Stimulated activated naive CD4-positive, alpha-beta T cell treated with Interleukin-2 at 50 U/mL for 16 hours (primary cell): ENCODE measurements around the gene TRIM26.
"Not testable (repeated sequence)": the region's sequence is repeated elsewhere in the genome, so short reads cannot be mapped to it uniquely, and the experiment has no call there.

Source experiments
- DNase-seq: peaks from one replicate; lab custom pipeline; 2025; lab: John Stamatoyannopoulos, UW

Gene TRIM26

GRCh38 chr6:30169658-30170614, 43.3 kb downstream of the TRIM26 start:
- no peak for DNase-seq

DNA sequence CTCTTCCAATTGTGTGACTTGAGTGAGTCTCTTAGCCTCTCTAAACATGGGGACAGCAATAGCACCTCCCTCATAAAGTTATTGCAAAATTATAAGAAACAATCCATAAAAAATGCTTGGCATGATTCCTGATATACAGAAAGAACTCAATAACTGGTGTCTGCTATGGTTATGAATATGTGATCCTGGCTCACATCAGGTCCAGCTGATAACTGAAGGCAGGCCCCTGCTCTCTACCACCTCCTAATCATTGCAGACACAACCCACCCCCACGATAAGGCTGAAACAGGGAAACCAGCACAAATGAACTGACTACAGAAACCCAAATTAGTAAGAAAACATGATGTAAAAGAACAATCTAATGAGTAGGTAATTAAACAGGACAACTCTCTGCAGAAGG, 44.5 kb downstream of the TRIM26 start:
- DNase-seq: no peak

DNA sequence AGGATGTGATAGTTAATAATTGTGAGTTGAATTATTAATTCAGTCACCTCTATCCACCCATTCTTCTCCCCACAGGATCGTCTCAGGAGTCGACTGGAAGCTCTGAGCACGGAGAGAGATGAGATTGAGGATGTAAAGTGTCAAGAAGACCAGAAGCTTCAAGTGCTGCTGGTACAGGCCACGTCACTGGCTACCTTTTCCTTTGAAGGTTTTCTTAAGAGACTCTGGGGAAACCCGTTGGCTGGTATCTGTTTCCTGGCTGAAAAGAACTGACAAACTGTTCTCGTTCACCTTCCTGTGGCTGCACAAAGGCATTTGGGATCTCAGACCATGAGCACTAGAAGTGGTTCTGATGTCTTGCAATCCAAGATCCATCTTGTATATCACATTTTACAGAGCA, 46.1 kb downstream of the TRIM26 start:
- DNase-seq: no peak

- DNase-seq: not testable (repeated sequence)
Measured at GRCh38 chr6:30165238-30165637, 48.0 kb downstream of the TRIM26 start.

- DNase-seq: no peak
Measured at GRCh38 chr6:30164714-30165113, 48.5 kb downstream of the TRIM26 start.

DNA sequence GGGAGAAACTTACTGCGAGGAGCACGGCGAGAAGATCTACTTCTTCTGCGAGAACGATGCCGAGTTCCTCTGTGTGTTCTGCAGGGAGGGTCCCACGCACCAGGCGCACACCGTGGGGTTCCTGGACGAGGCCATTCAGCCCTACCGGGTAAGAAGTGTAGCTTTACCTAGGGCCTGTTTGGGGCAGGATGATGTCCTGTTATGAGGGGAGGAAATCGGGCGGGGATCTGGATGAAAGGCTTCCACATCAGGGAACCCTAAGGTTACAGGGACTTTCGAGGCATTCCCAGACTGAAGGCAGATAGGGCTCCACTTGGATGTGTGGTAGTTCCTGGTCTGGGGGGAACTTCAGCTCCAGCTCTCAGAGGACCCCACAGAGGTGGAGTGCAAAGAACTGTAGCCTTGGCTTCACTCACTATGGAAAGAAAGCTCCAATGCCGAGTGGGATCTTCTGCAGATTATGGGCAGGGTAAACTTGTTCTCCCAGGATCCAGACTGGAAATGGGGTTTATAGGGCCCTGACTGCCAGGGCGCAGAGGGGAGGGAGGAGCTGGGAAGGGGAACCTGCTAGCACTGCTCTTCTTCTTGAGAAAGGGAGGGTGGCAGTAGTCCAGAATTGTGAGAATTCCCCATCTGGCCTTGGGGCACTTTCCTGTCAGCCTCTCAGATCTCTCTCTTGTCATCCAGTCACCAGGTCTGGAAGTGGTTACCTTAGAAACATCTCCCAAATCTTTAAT, 49.1 kb downstream of the TRIM26 start:
- no peak for DNase-seq

- DNase-seq: peak; percentile 55
Measured at GRCh38 chr6:30163090-30163917, 49.9 kb downstream of the TRIM26 start, which contains the start of gene TRIM15. Gene TRIM15 (plus strand): TSS chr6:30163546. CDS start chr6:30163685, 139 bp downstream.

- no peak for DNase-seq
Measured at GRCh38 chr6:30162265-30163089, 50.7 kb downstream of the TRIM26 start.

DNA sequence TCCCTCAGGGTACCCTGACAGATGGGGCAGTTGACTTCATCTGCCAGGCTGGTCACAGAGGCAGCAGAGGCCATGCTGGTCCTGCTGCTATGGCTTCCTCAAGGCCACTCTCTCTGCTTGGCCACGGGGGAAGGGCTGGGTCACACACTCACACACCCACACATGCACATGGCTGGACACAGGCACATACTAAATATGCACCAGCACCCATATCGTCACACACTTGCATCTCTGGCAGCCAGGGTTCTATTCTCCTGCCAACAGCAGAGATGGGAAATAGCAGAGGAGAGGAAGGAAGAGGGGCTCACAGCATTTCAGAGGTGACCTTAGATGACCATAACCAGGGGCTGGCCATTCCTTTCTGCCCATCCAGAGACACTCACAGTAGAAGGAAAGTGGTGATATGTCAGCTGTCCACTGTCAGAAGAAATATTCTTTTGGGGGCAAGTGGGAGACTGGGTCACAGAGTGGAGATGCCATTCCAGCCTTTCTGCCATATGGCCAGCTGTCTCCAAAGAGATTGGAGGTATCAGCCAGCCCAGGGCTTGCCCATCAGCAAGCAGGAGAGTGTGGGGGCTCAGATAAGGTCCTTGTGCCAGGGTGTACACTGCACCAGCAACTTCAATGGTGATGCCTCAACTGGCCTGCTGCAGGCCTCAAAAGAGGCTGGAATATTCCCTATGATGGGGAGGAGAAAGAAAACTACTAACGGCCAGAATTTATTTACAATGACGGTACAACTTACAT, 52.2 kb downstream of the TRIM26 start, which contains the start of gene TRIM10:
TRIM10 (minus strand) TSS at position 427 of the 747 bp plus-strand sequence; CDS start at position 74, 353 bp downstream.
- DNase-seq: no peak

DNA sequence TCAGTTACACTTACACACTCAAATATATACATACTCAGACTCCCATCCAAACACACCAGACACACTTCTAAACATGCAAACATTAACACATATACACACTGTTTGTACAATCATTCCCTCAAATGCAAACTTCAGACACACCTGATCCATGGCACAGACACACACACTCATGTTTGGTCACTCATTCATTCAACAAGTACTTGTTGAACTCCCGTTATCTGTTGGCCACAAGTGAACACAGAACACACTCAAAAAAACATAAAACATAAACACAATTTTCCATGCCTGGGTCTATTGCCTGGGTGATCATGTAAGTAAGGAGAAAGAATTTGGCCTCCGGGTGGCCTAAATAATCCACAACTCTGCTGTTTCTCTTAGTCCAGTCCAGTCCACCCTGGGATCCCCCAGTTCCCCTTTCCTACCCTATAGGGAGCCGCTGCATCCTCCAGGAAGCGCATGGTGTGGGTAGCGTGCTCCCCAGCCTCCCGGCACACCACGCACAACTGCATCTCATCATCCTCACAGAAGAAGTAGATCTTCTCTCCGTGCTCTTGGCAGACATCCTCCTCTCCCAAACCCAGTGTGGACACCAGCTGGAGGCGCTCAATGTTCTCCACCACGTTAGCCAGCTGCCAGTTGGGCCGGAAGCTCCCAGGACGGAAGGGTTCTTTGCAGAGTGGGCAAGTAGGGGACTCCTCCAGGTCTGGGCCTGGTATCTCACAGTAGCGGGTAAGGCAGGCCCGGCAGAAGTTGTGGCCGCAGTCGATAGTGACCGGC, 53.0 kb downstream of the TRIM26 start:
- no peak for DNase-seq

GRCh38 chr6:30158475-30159040, 54.6 kb downstream of the TRIM26 start:
- no peak for DNase-seq

GRCh38 chr6:30157999-30158398, 55.2 kb downstream of the TRIM26 start:
- no peak for DNase-seq

DNA sequence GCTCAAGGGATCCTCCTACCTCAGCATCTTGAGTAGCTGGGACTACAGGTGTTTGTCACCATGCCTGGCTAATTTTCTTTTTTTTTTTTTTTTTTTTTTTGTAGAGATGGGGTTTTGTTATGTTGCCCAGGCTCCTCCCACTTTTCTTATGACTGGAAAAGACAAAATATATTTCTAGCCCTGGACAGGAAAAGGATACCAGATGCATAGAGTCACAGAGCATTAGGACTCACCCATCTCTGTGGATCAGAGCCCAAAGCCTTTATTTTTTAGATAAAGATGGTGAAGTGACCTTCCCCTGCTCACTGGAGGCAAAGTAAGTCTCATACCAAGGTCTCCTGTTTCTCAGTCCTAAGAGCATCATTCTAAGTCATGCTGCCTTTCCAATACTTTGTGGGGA, 55.6 kb downstream of the TRIM26 start:
- DNase-seq: no peak

DNA sequence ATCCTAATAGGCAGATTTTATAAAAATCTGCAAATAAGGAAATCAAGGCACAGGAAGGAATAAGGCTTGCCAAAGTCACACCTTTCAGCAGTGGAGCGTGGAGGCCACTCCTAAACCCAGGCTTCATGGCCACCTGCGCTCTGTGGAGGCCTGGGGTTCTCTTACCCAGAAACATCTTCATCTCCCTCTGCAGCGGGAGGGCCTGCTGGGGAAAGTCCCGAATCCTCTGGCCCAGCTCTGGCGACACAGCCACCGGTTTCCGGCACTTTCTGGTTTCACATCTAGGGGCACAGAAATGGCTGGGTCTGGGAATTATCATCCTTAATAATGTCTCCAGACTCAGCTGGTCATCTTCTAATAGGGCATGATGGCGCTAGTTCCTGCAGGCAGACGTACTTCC, 56.4 kb downstream of the TRIM26 start:
- no peak for DNase-seq

DNA sequence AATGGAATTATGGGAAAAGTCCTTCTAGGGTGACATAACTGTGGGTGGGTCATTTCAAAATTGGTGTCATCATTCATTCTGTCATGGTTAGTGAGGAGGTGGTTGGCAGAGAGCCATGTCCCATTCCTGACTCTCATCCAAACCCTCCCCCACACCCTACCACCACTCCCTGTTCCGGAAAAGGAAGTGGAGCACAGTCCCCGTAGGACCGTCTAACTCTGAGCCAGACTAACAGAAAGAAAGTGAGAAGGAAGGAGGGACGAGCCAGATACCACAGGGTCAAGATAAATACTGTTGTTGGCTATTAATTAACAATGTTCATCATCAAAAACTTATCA, 57.0 kb downstream of the TRIM26 start:
- no peak for DNase-seq

DNA sequence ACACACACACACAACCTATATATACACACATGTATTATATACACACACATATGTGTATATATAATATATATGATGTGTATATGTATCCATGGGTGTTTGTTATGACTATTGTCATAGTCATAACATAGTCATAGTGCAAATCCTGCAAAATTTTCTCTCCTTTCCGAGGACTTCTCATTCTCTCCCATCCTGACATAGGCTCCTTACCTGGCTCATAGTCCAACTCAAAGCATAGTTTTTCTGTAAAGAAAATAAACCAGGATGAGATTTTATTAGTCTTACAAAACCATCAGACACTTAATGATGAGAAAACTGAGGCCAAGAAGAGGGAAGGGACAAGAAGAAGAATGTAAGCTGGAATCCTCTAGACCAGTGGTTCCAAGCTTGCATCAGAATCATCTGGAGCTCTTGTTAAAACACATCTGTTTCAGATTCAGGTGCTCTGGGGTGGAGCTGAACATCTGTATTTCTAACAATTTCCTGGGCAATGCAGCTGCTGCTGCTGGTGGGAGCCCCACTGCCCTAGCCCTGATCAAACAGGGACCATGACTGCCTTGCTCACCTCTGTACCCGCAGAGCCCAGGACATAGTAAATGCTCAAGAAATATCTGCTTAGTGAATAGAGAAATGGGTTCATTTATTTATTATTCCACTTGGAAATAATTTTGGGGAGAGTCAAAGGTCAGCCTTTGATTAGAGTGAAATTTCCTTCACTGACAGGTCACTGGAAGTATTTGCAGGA, 57.5 kb downstream of the TRIM26 start:
- DNase-seq: no peak

- DNase-seq: no peak
Measured at GRCh38 chr6:30154709-30155519, 58.3 kb downstream of the TRIM26 start.

GRCh38 chr6:30154061-30154460, 59.1 kb downstream of the TRIM26 start:
- no peak for DNase-seq
